ENCODE results near the gene ELF5.

ELF5 gene

DNA sequence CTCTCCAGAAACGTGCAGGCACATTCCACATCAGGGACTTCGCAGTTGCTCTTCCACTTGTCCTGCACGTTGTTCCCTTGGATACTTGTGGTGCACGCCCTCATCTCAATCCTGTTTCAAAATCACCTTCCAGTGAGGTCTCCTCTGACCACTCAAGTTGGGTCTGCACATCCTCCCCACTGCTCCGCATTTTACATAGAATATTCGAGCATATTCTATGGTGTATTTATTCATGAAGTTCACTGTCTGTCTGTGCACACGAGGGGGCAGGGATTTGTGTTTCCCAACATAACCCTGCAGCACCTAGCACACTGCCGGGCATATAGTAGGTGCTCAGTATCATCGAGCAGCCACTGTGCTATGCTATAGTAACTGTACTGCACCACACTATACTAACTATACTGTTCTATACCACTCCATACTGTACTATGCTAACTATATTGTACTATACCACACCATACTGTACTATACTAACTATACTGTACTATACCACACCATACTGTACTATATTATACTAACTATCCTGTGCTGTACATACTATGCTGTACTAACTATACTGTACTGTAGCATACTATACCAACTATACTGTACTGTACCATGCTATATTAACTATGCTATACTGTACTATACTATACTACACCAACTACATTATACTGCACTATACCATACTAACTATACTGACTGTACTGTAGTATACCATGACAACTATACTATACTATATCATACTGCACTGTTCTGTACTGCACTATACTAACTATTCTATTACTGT is 30.3 kb downstream of the ELF5 start:
- TF ChIP-seq MYC (IDR thresholded peaks at IDR 0.05; ENCODE audit: low read depth, low read length) (no peak), POLR2A (IDR thresholded peaks at IDR 0.05; ENCODE audit: extremely low read depth, insufficient read length) (no peak)
- no peak for DNase-seq (ENCODE audit: low read depth)
- H3K4me3 ChIP-seq (ENCODE audit: low read depth, low read length): no peak overlapping the region

DNA sequence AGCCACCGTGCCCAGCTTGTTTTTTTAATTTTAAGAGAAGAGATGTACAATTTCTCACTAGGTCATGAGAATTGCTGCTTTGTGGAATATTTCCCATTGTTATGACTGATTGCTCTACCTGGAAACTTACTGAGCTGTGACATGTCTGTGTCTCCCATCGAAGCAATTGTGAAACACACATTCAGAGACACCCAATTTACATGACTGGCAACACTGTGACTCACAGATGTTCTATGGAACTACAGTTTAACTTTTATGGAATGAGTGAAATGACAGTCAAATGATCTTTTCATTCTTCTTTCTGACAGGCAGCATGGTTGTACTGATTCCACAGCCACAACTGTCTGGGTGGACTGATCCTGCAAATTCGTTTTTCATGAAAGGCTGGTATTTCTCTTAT is 32.3 kb downstream of the ELF5 start:
- TF ChIP-seq POLR2A (IDR thresholded peaks at IDR 0.05; ENCODE audit: extremely low read depth, insufficient read length) (no peak), MYC (IDR thresholded peaks at IDR 0.05; ENCODE audit: low read depth, low read length) (no peak)
- TF ChIP-seq, protein P1, sequence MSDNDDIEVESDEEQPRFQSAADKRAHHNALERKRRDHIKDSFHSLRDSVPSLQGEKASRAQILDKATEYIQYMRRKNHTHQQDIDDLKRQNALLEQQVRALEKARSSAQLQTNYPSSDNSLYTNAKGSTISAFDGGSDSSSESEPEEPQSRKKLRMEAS (IDR thresholded peaks at IDR 0.05; ENCODE audit: low read depth, low read length): no peak
- TF ChIP-seq, protein P2, sequence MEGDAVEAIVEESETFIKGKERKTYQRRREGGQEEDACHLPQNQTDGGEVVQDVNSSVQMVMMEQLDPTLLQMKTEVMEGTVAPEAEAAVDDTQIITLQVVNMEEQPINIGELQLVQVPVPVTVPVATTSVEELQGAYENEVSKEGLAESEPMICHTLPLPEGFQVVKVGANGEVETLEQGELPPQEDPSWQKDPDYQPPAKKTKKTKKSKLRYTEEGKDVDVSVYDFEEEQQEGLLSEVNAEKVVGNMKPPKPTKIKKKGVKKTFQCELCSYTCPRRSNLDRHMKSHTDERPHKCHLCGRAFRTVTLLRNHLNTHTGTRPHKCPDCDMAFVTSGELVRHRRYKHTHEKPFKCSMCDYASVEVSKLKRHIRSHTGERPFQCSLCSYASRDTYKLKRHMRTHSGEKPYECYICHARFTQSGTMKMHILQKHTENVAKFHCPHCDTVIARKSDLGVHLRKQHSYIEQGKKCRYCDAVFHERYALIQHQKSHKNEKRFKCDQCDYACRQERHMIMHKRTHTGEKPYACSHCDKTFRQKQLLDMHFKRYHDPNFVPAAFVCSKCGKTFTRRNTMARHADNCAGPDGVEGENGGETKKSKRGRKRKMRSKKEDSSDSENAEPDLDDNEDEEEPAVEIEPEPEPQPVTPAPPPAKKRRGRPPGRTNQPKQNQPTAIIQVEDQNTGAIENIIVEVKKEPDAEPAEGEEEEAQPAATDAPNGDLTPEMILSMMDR (IDR thresholded peaks at IDR 0.05; ENCODE audit: low read depth, low read length): no peak

DNA sequence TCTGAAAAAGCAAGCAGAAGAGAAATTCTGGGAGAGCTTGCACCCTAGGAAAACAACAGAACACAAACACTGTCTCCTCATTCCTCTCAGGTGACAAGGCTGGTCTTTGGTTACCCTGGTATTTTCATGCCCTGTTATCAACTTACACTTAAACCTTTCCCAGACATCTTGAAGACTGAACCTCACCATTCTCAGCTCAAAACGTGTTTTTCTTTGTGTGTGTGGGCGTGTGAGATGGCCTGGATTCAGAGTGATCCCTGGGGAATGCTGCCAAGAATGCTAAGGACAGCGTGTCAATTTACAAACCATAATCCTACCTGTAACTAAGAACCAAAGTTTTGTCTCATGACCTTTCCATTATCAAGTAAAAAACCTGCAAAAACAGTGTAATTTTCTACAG is 33.3 kb downstream of the ELF5 start:
- H3K4me3 ChIP-seq (ENCODE audit: low read depth, low read length): no peak overlapping the region
- no peak for TF ChIP-seq POLR2A (IDR thresholded peaks at IDR 0.05; ENCODE audit: extremely low read depth, insufficient read length)
- no peak for TF ChIP-seq MYC (IDR thresholded peaks at IDR 0.05; ENCODE audit: low read depth, low read length)
- TF ChIP-seq, protein P1 (IDR thresholded peaks at IDR 0.05; ENCODE audit: low read depth, low read length): no peak
- TF ChIP-seq, protein P2 (IDR thresholded peaks at IDR 0.05; ENCODE audit: low read depth, low read length): no peak
- no peak for DNase-seq (ENCODE audit: low read depth)

More for the DNA sequence above, 32.3 kb downstream of the ELF5 start:
- DNase-seq (ENCODE audit: low read depth): no peak
- H3K4me3 ChIP-seq (ENCODE audit: low read depth, low read length): no peak overlapping the region

DNA sequence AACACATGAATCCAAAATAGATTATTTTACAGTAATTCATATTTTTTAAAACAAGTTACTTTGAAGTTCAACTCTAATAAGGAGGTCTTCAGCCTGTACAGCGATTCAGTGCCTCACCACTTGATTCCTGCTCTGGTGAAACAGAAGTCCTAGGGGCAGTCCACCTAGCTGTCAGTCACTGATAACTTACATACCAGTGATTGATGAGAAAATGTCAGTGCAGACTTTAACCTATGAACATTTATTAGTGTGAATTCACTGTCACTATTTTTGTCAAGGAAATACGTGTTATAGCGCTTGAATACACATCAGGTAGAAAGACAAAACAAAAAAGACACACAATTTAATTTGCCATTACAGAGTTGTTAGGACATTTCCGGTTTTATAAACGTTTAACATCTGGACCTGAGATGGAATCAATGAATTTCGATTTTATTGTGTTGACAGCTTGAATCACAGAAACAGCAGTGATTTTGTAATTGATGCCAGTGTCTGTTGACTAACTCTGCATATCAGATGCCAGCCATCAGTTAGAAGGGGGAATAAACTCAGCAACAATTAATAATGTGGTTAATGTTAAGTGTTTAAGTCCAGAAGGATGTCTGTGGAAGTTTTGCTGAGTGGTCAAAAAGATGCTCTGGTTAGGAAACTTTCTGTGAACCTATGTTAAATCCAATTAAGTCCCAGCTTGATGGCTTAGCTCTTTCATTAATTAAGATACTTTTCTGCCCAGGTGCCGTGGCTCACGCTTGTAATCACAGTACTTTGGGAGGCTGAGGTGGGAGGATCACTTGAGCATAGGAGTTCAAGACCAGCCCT is 34.5 kb downstream of the ELF5 start:
- DNase-seq (ENCODE audit: low read depth): no peak
- TF ChIP-seq, protein P1 (IDR thresholded peaks at IDR 0.05; ENCODE audit: low read depth, low read length): no peak
- TF ChIP-seq MYC (IDR thresholded peaks at IDR 0.05; ENCODE audit: low read depth, low read length) (no peak), POLR2A (IDR thresholded peaks at IDR 0.05; ENCODE audit: extremely low read depth, insufficient read length) (no peak)
- TF ChIP-seq, protein P2 (IDR thresholded peaks at IDR 0.05; ENCODE audit: low read depth, low read length): no peak
- H3K4me3 ChIP-seq (ENCODE audit: low read depth, low read length): no peak overlapping the region

DNA sequence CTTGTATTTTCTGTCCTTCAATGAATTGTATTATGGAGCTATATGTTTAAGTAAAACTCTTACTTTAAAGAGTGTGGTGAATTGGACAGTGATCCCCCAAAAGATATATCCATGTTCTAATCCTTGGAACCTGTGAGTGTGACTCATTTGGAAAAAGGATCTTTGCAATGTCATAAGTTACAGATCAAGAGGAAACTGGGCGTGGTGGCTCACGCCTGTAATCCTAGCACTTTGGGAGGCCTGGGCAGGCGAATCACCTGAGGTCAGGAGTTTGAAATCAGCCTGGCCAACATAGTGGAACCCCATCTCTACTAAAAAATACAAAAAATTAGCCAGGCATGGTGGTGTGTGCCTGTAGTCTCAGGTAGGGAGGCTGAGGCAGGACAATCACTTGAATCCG is 36.7 kb downstream of the ELF5 start:
- TF ChIP-seq POLR2A (IDR thresholded peaks at IDR 0.05; ENCODE audit: extremely low read depth, insufficient read length): no peak
- TF ChIP-seq, protein P2 (IDR thresholded peaks at IDR 0.05; ENCODE audit: low read depth, low read length): no peak
- TF ChIP-seq, protein P1 (IDR thresholded peaks at IDR 0.05; ENCODE audit: low read depth, low read length): no peak
- no peak for TF ChIP-seq MYC (IDR thresholded peaks at IDR 0.05; ENCODE audit: low read depth, low read length)
- no peak overlapping the region for H3K4me3 ChIP-seq (ENCODE audit: low read depth, low read length)
- DNase-seq (ENCODE audit: low read depth): no peak

DNA sequence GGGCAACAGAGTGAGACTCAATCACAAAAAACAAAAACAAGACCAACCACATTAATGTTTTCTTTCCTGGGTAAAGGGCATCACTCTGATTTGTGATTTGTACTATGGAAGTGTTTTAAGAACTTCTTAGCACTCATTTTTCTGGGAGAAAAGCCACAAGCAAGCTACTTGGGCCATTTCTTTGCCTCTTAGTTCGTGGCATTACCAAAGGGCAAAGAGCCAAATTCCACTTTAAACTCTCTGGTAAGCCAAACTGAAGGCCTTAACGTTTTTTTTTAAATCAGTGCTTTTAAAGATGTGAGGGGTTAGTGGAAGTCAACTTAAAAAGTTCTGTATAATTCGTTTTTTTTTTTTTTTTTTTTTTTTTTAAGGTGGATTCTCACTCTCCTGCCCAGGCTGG is 37.9 kb downstream of the ELF5 start:
- no peak overlapping the region for H3K4me3 ChIP-seq (ENCODE audit: low read depth, low read length)
- TF ChIP-seq, protein P1 (IDR thresholded peaks at IDR 0.05; ENCODE audit: low read depth, low read length): no peak
- TF ChIP-seq POLR2A (IDR thresholded peaks at IDR 0.05; ENCODE audit: extremely low read depth, insufficient read length): no peak
- no peak for TF ChIP-seq MYC (IDR thresholded peaks at IDR 0.05; ENCODE audit: low read depth, low read length)
- TF ChIP-seq, protein P2 (IDR thresholded peaks at IDR 0.05; ENCODE audit: low read depth, low read length): no peak
- no peak for DNase-seq (ENCODE audit: low read depth)

Measured in NB4 (cell line).